DMS114 treated with DMSO at 0.1 percent for 48 hours (cell line): Measurements from ENCODE around the gene CACNA1A.

Experiments used
- DNase-seq: peaks from one replicate; lab custom pipeline; 2025; ENCODE audit not compliant: unreplicated experiment; lab: John Stamatoyannopoulos, UW

CACNA1A gene

DNA sequence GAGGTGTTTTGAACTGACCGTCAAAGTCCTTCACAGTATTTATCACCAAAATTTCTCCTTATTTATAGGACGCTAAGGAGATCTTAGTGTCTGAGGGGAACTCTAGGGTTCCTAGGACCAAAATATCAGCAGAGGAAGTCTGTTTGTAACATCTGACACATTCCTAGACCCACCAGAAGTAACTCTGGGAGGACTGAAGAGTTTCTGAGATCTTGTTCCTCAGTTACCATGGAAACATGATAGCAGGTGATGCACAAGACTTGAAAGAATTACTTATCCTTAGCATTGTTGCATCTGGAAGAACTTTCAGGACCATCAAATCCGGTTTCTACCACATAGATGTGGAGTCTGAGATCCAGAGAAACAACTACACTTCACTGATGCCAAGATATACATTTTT is 191.5 kb downstream of the CACNA1A start:
- no peak for DNase-seq

DNA sequence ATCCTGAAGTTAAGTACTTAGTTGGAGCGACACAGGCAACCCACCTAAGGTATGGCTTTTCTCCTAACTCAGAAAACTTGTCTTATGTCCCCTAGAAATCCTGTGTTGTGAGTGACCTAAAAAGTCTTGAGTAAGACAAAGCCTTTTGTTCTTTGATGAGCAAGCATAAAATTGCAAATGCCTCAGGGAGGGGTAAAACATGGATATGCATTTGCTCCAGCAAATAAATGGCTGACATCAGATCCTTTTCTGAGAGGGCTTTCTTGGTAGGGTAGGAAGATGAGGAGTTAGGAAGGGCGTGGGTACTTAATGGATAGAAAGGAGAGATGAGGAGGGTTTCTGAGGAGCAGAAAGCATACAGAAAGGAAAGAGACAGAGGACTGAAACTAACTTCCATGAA is 192.4 kb downstream of the CACNA1A start:
- no peak for DNase-seq

DNA sequence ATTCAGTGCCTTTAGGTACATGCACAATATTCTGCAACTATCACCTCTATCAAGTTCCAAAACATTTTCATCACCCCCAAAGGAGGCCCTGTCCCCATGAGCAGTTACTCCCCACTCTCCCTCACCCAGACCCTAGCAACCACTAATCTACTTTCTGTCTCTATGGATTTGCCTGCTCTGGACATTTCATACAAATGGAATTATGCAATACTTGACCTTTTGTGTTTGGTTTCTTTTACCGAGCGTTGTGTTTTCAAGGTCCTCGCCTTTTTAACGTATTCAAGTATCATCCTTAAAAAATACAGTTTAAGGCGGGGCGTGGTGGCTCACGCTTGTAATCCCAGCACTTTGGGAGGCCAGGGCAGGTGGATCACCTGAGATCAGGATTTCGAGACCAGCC is 196.4 kb downstream of the CACNA1A start:
- DNase-seq, result no peak

DNA sequence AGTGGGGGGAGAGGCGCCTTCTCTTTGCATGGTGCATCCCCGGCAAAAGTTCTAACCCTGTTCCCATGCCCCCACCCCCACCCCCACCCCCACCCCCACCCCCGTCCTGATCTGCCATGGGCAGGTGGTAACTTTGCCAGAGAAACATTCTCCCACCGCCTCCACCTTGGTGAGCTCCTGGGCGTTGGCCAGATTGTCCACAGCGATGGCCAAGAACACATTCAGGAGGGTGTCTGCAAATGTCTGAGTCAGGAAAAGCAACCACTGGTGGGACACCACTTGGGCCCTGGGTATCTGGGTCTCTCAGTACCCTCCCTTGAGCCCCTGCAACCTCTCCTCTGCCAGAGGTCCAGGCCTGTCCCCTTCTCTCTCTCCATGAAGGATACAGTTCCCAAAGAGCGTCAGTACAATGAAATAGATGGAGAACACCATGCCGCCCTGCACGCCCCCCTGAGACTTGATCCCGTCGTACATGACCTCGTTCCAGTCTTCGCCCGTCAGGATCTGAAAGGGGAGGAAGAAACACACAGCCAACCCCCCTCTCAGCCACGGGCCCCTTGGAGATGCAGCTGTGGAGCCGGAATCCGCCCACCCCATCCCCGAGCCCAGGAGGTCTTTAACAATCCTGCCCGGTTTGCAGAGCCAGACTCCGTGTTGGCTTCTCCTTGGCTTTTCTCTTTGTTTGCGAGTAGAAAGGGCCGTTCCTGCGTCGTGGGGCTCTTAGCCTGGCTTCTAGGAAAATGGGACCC is 202.7 kb downstream of the CACNA1A start:
- DNase-seq, result no peak

DNA sequence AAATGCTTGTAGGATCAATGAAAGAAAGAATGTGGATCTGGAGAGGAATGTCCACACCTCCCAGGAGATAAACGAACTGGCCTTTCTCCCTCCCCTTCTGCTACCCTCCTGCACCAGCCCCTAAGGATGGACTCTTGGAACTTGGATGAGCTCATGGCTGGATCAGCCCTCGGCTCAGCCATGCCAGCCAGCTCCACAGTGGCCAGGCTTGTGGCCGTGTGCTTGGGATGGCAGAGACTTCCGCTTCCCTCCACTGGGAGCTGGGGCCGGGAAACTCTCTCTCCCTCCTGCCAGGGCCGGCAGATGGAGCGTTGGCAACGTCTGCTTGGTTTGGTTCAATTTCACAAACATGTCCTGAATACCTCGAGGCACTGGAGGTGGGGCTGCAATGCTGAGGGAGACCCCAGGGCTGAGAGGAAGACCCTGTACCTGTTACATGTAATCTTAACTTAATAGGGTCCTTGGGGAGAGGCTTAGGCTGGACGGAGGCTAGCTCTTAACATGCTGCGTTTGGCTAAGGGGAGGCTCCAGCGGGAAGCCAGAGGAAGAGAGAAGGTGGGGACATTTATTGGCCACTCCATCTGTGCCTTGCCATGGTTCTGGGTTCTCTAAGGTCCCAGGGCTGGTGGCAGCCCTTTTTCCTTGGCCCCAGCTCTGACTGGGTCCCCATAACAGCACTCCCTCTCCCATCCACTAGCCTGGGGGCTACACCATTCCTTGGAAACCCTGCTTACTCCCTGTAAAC is 203.6 kb downstream of the CACNA1A start:
- no peak for DNase-seq

DNA sequence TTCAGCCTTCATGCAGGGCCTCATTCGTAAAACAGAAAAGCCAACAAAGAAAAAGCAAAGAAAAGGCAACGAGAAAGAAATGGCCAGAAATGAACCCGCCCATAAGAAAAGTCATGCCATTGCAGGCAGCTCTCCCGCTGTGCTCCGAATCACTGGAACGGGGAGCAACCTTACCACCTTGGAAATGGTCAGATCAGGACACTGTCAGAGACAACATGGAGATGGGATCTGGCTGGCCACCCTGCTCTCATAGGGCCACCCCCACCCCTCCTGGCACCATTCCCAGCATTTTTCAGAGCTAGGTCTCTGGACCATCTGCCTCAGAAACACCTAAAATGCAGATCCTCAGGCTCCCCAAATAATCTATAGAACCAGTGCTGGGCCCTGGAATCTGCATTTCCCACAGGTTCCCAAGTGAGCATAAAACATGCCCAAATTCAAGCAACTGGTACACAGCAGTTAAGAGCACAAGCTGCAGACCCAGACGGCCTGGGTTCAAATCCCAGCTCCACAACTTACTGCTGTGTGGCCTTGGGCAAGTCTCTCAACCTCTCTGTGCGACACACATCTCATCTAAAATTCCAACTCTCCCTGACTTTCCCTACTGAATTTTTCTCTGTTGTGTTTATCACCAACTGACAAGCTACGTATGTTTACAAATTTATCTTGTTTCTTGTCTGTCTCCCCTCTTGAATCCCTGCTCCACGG is 204.5 kb downstream of the CACNA1A start:
- no peak for DNase-seq

DNA sequence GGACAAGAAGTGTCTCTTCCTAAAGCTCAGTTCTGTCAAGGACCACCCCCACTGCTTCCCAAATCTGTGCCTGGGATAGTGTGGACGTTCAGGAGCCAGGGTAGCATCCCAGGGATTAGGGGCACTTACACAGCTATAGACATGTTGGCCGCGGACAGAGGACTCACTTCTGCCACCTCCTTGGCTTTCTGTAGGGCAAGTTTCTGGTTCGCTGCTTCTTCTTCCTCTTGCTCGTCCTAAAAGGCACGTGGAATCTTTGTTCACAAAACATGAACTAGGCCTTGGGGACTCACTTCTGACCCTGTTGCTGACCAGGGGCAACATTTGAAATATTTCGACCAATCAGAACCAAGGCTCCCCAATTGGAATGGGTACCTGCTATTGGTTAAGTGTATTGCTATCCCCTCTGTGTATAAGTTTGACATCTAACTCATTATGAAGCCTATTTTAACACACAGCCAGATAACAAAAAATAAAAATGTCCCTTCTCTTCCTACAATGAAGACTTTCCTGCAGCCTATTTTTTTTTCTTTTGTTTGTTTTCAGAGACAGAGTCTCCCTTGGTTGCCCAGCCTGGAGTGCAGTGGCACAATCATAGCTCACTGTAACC is 205.8 kb downstream of the CACNA1A start:
- no peak for DNase-seq

DNA sequence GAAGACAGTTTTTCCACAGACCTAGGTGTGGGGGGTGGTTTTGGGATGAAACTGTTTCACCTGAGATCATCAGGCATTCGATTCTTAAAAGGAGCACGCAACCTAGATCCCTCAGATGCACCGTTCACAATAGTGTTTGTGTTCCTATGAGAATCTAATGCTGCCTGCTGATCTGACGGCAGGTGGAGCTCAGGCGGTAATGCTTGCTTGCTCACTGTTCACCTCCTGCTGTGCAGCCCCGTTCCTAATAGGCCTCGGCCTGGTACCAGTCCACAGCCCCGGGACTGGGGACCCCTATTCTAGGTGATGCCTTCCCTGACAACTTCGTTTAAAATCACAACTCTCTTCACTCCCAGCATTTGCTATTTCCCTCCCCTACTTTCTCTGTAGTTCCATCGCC is 206.4 kb downstream of the CACNA1A start:
- no peak for DNase-seq

DNA sequence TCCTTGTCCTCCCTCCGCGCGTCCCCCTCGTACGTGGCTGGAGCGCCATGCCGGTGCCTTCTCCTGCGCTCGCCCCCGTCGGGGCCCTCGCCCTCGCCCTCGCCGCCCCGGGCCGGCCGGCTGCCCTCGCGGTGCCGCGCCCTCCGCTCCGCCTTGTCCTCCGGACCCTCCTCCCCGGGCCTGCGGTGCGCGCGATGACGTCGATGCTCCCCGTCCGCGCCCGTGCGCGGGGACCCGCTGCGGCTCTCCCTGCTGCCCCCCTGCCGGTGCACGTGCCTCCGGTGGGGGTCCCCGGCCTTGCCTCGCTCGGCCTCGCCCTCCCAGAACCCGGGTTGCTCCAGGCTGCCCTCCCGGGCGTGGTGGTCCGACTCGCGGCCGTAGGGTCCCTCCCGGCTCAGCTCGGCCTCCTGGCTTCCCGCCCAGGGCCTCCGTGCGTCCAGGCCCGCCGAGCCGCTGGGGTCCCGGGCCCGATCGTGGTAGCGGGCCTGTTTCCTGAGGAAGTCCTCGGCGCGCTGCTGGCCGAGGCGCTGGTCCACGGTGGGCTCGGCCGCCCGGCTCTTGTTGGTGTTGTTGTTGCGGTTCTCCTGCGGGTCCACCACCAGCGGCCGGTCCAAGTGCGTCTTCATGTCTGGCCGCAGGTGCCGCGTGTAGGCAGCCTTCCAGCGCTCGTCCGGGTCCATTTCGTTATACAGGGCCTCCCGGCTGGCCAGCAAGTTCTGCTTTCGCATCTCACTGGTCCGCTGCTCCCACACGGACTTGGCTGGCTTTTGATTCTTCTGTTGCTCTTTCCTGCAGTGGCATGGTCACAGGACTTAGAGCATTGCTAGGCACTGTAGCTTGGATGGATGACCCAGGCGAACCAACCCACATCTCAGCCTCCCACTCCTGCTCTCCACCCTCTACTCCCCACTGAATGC is 207.5 kb downstream of the CACNA1A start:
- DNase-seq, result no peak

DNA sequence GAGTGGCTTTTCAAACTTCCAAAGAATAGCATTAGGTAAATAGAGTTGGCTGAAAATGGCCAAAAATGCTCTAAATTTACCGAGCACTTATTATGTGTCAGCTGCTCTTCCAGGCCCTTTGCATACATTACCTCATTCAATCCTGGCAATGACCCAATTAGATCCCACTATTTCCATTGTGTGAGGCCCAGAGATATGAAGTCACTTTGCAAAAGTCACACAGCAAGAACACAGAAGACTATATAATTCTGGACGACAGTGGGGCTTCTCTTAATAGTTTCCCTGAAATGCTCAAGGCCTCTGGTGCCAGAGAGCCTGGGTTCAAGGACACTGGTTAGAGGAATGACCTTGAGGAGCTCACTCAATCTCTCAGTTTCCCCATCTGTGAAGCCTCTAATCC is 209.3 kb downstream of the CACNA1A start:
- no peak for DNase-seq

DNA sequence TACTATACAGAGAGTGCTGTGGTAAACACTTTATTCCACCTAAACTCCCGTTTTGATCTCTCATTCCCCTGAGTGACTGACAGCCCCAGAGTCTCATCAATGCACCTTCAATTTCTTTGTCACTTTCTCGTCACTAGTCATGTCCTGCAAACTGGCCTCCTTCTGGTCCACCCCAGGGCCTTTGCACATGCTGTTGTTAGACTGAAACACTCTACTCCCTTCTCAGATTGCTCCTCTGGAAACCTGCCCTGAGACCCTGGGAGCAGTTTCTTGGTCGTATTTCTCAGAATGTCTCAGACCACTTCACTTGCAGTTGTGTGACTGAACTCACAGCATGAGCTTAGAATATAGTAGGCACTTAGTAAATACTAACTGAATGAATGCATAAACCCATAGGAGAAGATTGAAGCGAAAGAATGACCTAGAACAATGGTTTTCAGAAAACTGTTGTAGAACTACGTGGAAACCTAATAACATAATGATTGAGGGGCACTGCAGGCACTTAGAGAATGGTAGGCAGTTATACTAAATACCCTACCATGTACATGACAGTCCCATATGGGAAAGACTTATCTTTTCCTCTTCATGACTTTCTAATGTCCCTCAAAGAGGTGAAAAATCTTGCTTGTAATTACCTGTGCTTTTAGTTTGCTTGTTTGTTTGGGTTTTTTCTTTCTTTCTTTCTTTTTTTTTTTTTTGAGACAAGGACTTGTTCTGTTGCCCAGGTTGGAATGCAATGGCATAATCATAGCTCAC is 211.3 kb downstream of the CACNA1A start:
- no peak for DNase-seq

DNA sequence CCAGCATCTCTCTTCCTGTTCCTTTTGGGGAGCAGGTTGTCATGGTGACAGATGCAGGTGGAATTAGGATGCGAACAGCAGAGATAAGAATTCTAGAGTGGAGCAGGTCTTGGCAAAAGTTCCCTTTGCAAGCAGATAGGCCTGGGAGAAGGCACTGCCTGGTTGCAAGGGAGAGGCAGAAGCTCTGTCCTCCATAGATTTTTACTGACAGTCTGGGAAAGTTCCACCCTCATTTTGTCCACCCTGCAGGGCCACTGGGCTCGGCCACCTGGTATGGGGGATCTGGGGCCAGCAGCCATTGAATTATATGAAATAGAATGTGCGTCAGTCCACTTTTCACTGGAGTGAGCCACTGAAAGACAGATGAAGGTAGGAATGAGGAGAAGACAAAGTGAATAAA is 214.4 kb downstream of the CACNA1A start:
- DNase-seq, result no peak

DNA sequence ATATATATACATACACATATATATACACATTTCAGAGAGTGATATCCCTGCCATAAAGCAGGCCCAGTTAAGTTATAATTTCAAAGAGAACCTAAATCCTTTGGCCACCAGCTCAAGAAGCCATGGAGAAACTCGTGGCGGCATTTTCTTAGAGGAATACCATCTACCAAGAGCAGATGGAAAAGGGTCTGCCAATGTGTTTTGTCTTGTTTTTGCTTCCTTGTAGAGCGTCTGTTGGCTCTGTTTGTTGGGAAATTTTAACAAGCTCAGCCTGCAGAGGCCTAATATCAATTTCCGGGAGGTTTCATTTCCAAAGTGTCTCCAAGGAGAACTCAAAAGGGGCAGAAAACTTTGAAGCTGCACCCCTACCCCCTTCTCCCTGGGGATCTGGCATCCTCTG is 215.5 kb downstream of the CACNA1A start:
- DNase-seq, result no peak

DNA sequence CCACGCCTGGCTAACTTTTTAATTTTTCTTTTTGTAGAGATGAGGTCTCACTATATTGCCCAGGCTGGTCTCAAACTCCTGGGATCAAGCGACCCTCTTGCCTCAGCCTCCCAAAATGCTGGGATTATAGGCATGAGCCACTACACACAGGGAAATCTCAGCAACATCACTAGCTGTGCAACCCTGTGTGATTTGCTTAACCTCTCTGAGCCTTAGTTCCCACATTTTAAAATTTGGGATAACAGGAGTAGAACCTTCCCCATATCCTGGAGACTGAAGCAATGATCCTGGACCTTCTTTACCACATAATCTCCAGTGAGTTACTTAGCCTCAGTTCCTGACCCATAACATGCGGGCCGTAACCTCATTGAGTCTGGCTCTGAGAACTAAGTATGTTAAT is 217.0 kb downstream of the CACNA1A start:
- no peak for DNase-seq

DNA sequence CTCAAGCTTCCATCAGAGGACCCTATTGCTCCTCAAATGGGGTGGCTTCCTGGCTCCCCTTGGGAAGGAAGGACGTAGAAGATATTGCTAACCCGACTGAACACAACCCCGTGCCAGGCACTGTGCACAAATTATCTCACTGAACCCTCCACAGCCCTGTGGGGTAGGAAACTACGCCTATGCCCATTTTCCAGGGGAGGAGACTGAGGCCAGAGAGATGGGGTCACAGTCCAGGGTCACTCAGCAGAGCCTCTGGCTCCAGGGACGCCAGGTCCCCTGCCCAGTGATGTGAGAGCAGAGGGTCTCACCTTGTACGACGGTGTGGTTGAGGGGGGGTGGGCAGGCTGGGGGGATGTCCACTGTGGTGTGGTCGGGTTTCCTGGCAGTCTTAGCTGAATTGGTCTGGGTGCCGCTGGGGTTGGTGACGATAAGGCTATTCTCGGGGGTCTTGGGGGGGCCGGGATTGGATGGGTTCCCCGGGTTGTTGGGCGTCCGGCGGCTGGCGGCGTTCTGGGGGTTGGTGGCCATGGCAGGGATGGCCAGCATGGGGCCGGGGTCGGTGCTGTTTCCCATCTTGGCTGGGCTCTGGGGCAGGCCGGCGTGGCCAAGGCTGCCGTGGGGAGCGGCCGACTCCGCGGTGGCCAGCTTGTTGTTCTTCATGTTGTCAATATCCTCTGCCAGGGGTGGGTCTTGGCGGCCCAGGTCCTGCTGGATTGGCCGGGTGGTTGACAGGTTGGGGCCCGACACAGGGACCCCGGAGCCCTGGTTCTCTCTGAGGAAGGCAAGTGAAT is 219.9 kb downstream of the CACNA1A start:
- no peak for DNase-seq

DNA sequence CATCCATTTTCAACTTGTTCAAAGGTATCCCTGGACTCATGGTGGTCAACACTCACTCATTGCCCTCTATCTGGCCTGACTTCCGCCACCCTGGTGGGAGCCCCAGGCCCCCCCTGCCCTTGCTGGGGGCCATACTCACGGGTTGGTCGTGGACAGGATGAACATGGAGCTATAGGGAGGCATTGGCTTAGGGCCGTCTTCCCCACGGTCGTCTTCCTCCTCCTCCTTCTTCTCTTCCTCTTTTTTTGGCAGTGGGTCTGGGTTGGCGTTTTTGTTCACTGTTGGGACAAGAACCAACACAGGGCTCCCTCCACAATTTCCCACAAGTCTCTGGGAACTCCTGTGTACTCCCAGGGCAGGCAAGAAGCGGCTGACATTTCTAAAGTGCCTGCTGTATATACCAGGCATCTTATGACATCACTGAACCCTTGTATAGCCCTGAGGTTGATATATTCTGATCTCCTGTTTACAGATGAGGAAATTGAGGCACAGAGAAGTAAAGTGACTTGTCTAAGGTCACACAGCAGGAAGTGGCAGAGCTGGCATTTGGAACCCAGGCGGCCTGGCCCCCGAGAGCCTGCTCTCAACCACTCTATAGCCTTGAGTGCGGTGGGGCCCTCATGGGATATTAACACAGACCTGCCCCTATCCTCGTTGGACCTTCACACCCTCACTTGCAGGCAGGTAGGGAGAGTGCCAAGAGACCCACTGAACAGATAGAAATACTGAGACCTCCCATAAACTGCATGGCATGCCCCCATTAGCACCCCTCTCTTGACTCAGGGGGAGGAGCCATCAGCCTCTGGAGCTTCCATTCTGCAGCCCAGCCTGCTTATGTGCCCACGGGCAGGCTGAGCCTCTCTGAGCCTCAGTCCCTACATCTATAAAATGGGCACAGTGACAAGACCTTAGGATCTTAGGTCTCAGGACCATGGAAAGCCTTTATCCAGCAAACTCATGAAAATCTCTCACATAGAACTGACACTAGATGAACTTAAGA is 221.1 kb downstream of the CACNA1A start:
- no peak for DNase-seq

DNA sequence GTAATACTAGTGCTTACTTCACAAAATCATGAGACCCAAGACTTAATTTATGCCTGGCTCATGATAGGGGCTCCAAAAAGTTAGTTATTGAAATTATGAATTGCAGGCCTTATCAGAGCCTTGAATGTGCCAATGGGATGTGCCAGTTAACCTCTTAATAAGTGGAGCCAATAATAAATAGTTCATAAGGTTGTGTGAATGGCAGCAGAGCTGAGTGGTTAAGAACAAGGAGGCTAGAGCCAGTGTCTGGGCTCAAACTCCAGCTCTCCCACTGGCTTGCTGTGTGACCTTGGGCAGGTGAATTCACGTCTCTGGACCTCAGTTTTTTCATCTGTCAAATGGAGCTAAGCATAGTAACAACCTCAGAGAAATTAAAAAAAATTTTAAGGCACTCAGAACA is 222.4 kb downstream of the CACNA1A start:
- no peak for DNase-seq
